Activated naive CD8-positive, alpha-beta T cell treated with anti-CD3 and anti-CD28 coated beads for 36 hours (primary cell): ENCODE data around the gene WDR1. TPM values are rescaled to one million over a fixed set of nuclear protein-coding genes. Genes with fewer than 3 reads are reported as not detected.
"Not testable (repeated sequence)": the region's sequence is repeated elsewhere in the genome, so short reads cannot be mapped to it uniquely, and the experiment has no call there.

ENCODE experiments used
- DNase-seq: peaks from one replicate; pipeline ENCODE4 v3.0.0; 2021
- H3K27ac Mint-ChIP-seq: one replicate; pipeline ENCODE4 v1.8.0; 2022; ENCODE audit warnings: mild to moderate bottlenecking, moderate library complexity, mixed read lengths
- H3K27me3 Mint-ChIP-seq: one replicate; pipeline ENCODE4 v1.8.0; 2022; ENCODE audit warnings: mild to moderate bottlenecking, mixed read lengths
- H3K36me3 Mint-ChIP-seq: one replicate; pipeline ENCODE4 v1.8.0; 2021; ENCODE audit warnings: mild to moderate bottlenecking, mixed read lengths
- H3K4me1 Mint-ChIP-seq: one replicate; pipeline ENCODE4 v1.8.0; 2021; ENCODE audit warnings: mixed read lengths
- H3K4me3 Mint-ChIP-seq: one replicate; pipeline ENCODE4 v1.8.0; 2022; ENCODE audit warnings: mild to moderate bottlenecking, moderate library complexity, mixed read lengths
- H3K9me3 Mint-ChIP-seq: one replicate; pipeline ENCODE4 v1.8.0; 2022; ENCODE audit warnings: mixed read lengths
- total RNA-seq, 2 experiments: library from RNA; stranded (reverse); gene quantifications; one replicate each; pipeline ENCODE4 v1.2.3, GENCODE V29; 2021

Gene WDR1
- total RNA-seq, 2 experiments from 2014 or later, result 372 to 385 TPM

DNA sequence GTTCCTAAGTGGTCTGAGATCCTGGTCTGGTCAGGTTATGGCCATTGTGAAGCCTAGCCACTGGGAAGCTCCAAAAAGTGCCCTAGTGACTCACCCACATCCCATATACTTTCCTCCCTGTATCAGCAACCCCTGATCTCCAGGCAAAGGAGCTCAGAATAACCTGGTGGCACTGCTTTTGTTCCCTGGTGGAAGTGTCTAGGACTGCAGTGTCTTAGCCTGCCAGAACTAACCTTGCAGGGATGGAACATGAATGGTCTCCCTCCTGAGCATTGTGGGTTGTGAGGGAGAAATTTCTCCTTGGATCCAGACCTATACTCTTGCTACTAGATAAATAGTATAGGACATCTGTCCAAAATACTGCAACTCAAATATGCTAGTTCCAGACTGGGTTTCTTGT lies 27.9 kb upstream of the WDR1 start:
- no peak for DNase-seq
- Mint-ChIP-seq H3K36me3 (no peaks in the 10 kb centered on the region), H3K4me3 (no peak overlapping the region), H3K4me1 (no peaks in the 10 kb centered on the region), H3K27me3 (no peaks in the 10 kb centered on the region), H3K27ac (no peak overlapping the region), H3K9me3 (no peaks in the 10 kb centered on the region)

DNA sequence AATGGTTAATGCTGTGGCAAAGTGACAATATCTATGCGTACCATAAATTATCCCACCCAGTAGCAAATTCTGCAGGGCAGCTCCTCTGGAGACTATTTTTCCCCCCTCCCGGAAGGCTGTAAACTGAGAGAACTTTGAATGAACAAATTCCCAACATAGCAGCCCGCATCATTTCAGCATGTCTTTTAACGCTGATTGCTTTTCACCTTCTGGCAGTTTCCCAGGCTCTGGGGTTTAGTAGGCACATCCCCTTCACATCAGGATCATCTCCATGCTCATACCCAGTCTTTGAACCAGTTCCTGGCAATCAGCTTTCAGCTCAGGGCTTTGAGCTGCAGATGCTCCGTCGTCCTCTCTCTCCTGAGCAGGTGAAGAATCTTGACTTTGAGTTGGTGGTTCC lies 26.6 kb upstream of the WDR1 start:
- Mint-ChIP-seq H3K4me3 (no peak overlapping the region), H3K9me3 (no peaks in the 10 kb centered on the region), H3K27me3 (no peaks in the 10 kb centered on the region), H3K4me1 (no peaks in the 10 kb centered on the region), H3K36me3 (no peaks in the 10 kb centered on the region), H3K27ac (no peak overlapping the region)
- DNase-seq, result no peak

DNA sequence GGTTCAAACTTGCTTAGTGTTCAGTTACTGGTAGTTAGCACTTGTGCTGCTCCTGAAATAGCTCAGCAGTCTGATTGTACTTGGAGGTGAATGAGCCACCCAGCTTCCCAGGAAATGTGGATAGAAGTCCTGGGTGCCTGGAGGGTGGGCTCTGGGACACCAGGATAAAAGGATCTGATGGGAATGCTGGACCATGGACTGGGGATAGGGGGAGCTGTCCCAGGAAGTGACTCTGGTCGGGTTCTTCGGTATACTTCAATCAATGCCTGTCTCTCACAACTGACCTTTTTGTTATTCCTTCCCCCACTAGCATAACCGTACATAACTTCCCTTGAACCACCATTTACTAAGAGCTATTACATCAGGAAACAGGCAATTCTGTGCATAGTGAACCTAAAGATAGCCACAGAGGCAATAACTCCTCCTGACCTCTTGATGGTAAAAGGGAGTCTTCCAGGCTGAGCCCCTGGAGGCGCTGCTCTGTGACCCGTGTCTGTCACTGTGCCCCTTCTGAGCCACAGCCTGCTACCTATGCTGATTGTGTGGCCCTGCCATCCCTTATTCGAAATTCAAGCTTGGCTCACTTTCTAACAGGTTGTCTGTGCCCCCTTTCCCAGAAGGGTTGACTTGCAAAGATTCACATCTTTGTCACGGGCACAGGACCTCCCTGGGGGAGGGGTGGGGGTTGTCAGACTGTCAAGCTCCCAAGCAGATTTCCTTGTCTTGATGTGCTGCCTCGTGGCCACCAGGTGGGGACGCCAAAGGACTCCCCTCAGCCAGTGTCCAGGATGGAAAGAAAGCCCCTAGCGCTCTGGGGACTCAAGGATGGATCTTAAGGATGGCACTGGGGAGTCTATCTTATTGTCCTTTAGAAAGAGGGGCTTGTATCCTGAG lies 24.5 kb upstream of the WDR1 start:
- Mint-ChIP-seq H3K4me1 (no peaks in the 10 kb centered on the region), H3K36me3 (no peaks in the 10 kb centered on the region)

DNA sequence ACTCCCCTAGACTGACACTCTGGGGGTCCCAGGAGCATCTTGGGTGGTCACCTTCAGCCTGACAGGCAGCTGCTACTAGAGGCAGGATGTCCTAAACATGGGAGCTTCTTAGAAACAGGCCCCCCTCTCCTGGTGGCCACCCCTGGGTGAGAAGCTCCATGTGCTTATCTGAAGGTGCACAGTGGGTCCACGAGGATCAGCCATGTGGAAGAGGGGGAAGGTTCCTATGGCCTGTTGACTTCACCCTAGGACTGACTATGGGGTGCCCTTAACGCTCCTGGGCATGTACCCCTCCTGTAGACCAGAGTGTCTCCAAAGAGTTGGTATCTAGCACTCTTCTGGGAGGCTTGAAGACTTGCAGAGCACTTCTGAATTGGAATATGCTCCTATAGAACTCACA lies 22.9 kb upstream of the WDR1 start:
- Mint-ChIP-seq H3K27me3 (no peaks in the 10 kb centered on the region), H3K9me3 (no peaks in the 10 kb centered on the region), H3K4me3 (no peak overlapping the region), H3K27ac (no peak overlapping the region), H3K36me3 (no peaks in the 10 kb centered on the region), H3K4me1 (no peaks in the 10 kb centered on the region)
- no peak for DNase-seq

More for the DNA sequence above, 24.5 kb upstream of the WDR1 start:
- H3K9me3 Mint-ChIP-seq, result no peaks in the 10 kb centered on the region
- no peaks in the 10 kb centered on the region for H3K27me3 Mint-ChIP-seq
- H3K4me3 Mint-ChIP-seq, result no peak overlapping the region
- no peak for DNase-seq
- H3K27ac Mint-ChIP-seq, result no peak overlapping the region

DNA sequence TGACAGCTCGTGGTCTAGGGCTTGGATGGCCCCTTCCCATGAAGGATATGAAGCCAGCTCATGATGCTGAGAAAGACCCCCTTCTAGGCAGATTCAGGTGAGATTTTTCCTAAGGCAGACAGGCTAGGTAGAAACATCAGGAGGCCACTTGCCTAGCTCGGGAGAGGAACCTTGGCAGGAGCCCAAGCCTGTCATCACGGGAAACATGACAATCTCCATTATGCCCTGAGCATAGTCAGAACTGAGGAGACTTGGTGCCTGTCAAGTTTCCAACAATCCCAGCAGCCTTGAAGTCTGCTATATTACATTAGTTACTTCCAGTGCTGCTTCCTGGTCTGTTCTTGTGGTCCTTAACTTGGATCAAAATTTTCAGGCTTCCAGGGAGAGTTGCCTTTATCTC lies 18.7 kb upstream of the WDR1 start:
- H3K4me3 Mint-ChIP-seq, result no peak overlapping the region
- no peaks in the 10 kb centered on the region for H3K36me3 Mint-ChIP-seq
- H3K27ac Mint-ChIP-seq, result no peak overlapping the region
- DNase-seq, result no peak
- H3K4me1 Mint-ChIP-seq, result no peaks in the 10 kb centered on the region
- H3K9me3 Mint-ChIP-seq, result peaks cover 2% of the 10 kb centered on the region
- no peaks in the 10 kb centered on the region for H3K27me3 Mint-ChIP-seq

DNA sequence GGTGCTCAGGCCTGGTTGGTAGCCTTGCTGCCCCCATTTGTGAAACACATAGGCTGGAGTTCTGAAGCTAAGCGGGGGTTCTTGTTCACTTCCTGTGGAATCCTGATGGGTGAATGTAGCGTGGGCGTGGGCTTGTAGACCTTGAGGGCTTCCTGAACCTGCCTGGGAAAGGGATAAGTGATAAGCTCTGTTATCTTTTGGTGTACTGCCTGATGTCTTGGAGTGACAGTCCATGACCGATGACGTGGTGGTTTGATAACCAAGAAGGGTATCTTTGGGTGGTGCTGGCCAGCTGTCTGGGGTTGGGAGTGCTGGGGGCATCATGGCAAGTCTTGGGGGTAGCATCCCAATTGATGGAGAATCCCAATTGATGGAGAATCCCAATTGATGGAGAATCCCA lies 17.5 kb upstream of the WDR1 start:
- Mint-ChIP-seq H3K27me3 (no peaks in the 10 kb centered on the region), H3K4me3 (no peak overlapping the region), H3K36me3 (no peaks in the 10 kb centered on the region), H3K27ac (no peak overlapping the region), H3K9me3 (peaks cover 2% of the 10 kb centered on the region), H3K4me1 (peaks cover 3% of the 10 kb centered on the region)
- DNase-seq, result no peak

DNA sequence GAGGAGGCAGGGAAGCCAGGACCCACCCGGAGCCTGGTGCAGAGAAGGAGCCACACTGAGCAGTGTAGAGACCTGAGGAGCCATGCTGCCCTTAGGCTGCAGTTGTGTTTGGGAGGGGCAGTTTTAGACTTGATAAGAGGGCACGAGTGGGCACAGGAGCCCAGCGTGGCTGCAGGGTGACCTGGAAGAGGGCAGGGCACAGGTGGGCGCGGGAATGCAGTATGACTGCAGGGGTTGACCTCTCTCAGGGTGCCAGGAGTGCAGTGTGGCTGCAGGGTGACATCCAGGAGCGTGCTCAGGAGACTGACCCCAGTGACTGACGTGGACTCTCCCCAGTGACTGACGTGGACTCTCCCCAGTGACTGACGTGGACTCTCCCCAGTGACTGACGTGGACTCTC lies 14.6 kb upstream of the WDR1 start:
- H3K27ac Mint-ChIP-seq, result no peak overlapping the region
- H3K4me3 Mint-ChIP-seq, result no peak overlapping the region
- H3K27me3 Mint-ChIP-seq, result no peaks in the 10 kb centered on the region
- H3K4me1 Mint-ChIP-seq, result peaks cover 5% of the 10 kb centered on the region
- DNase-seq, result no peak
- peaks cover 2% of the 10 kb centered on the region for H3K9me3 Mint-ChIP-seq
- H3K36me3 Mint-ChIP-seq, result no peaks in the 10 kb centered on the region

DNA sequence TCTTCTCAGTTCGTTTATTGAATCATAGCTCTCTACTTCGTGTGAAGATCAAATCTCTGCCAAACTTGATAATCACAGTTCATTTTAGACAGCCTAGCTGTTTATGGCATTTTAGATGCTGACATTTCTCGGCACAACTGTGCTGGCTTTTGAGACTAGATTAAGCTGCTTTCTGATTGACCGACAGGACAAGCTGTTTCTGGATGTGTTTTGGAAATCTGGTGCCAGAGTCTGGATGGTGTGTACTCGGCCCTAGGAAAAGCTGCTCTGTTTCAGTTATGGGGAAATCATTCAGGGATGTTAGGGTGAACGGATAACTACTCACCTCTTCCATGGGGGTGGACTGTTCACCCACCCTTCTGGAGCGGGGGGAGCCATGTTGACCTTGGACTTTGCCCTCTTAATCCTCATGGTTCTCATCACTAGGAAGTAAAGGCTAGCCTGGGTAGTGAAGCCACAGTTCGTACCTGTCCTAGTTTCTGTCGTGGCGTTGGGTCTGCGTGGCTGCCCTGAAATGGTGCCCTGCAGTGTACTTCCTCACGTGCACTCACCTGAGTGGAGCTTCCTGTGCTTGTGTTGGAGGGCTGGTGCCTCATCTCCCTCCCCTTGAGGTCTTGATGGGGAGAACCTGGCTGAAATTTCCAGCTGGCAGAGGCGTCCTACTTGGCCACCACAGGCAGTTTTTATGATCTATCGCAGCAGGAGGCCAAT lies 13.7 kb upstream of the WDR1 start:
- Mint-ChIP-seq H3K9me3 (peaks cover 2% of the 10 kb centered on the region), H3K4me3 (no peak overlapping the region), H3K4me1 (peaks cover 5% of the 10 kb centered on the region), H3K36me3 (no peaks in the 10 kb centered on the region), H3K27me3 (no peaks in the 10 kb centered on the region), H3K27ac (no peak overlapping the region)
- DNase-seq, result no peak

DNA sequence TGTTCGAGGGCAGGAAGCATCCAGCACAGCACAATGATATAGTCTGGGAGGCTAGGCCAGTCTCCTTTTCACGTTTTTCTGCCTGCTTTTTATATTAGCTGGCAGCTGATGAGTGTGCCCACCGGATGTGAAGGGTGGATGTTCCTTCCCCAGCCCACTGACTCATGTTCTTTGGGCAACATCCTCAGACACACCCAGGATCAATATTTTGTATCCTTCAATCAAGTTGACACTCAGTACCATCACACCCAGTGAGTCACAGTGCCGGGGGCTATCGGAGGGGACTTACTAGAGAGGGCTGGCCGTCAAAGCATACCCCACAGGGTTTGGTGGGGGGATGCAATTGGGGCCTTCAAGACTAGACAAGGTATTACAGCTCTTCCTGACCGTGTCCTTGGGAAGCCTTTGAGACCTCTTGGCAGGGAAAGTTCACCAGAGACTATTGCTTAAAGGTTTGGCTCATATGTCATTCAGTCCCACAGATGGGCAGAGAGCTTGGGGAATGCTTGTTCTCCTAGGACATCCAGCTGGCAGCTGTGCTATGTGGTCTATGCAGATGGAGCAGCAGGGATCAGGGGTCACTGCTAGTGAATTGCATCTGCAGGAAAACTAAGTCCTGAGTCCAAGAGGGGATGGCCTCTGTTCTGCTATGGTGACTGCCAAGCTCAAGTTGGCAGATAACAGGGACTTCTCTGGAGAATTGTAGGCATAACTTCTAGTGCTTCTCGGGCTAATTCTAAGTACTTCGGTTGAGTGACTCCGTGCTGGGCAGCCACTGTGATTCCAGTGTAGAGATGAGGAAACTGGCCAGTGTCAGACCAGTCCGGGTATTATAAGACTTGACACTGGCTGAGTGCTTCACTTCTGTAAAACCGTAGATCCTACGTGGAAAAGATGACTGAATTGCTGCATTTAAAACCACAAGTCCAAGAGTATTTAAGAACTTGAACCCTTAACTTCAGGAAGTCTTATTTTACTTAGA lies 12.9 kb upstream of the WDR1 start:
- no peak for DNase-seq
- H3K36me3 Mint-ChIP-seq, result no peaks in the 10 kb centered on the region
- peaks cover 2% of the 10 kb centered on the region for H3K9me3 Mint-ChIP-seq
- H3K4me3 Mint-ChIP-seq, result no peak overlapping the region
- no peak overlapping the region for H3K27ac Mint-ChIP-seq
- H3K27me3 Mint-ChIP-seq, result no peaks in the 10 kb centered on the region
- H3K4me1 Mint-ChIP-seq, result peaks cover 13% of the 10 kb centered on the region

DNA sequence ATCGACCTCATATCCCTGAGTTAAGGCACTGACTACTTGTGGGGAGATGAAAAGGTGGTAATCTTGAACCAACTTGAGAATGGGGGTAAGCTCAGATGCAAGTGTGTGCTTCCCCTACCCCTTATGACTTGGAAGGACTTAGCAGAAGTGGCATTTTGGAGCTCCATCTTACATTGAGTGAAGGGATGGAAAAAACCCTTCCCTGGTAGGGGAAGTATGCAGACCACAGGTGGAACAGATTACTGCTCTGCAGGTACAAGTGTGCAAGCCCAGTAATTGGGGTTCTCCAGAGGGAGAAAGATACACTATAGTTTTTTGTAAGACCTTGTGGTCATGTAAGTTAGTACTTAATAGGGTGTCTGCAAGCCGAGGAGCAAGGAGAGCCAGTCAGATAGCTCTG lies 12.2 kb upstream of the WDR1 start:
- no peak for DNase-seq
- Mint-ChIP-seq H3K4me3 (no peak overlapping the region), H3K9me3 (peaks cover 2% of the 10 kb centered on the region), H3K36me3 (no peaks in the 10 kb centered on the region), H3K4me1 (peaks cover 20% of the 10 kb centered on the region), H3K27ac (no peak overlapping the region), H3K27me3 (no peaks in the 10 kb centered on the region)

DNA sequence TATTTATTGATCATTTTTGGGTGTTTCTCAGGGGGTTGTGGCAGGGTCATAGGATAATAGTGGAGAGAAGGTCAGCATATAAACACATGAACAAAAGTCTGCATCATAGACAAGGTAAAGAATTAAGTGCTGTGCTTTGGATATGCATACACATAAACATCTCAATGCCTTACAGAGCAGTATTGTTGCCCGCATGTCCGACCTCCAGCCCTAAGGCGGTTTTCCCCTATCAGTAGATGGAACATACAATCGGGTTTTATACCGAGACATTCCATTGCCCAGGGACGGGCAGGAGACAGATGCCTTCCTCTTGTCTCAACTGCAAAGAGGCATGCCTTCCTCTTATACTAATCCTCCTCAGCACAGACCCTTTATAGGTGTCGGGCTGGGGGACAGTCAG lies 10.9 kb upstream of the WDR1 start:
- H3K4me1 Mint-ChIP-seq, result peaks cover 33% of the 10 kb centered on the region
- not testable (repeated sequence) for H3K27me3 Mint-ChIP-seq, H3K27ac Mint-ChIP-seq, H3K4me3 Mint-ChIP-seq, H3K9me3 Mint-ChIP-seq, DNase-seq, H3K36me3 Mint-ChIP-seq

DNA sequence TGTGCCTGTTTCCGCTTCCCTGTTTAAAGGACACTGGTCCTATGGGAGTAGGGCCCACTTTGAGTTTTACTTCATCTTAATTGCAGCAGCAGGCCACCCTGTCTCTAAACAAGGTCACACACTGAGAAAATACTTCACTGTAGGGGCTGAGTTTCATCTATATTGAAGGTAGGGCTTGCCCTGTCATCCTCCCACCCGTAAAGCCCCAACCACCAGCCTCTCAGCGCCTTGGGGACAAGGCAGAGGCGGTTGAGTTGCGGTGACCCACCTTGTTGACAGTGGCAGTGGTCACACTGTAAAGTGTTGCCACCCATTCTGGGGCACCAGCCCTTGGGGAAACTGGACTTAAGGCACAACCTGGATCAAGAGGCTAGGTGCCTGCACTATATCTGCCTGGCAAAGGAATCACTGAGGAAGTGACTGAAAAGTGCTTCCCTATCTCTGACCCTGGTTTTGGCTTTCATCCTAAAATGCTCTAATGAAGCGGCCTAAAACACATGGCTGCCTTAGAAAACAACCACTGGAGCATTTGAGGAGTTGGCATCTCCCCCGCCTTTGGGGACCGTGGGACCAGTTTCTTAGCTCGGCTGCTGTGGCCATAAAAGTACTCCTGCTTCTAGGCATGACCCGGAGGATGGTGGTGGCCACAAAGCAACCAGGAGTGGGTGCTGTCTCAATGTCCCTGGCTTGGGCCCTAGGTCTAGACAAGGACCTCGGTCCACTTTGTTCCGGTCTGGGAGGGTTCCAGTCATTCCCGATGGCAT lies 7.8 kb upstream of the WDR1 start:
- DNase-seq, result no peak
- Mint-ChIP-seq H3K36me3 (no peaks in the 10 kb centered on the region), H3K4me1 (peaks cover 53% of the 10 kb centered on the region), H3K27me3 (no peaks in the 10 kb centered on the region), H3K9me3 (no peaks in the 10 kb centered on the region), H3K4me3 (peak overlapping the region; percentile 23), H3K27ac (peak overlapping the region; percentile 75)

DNA sequence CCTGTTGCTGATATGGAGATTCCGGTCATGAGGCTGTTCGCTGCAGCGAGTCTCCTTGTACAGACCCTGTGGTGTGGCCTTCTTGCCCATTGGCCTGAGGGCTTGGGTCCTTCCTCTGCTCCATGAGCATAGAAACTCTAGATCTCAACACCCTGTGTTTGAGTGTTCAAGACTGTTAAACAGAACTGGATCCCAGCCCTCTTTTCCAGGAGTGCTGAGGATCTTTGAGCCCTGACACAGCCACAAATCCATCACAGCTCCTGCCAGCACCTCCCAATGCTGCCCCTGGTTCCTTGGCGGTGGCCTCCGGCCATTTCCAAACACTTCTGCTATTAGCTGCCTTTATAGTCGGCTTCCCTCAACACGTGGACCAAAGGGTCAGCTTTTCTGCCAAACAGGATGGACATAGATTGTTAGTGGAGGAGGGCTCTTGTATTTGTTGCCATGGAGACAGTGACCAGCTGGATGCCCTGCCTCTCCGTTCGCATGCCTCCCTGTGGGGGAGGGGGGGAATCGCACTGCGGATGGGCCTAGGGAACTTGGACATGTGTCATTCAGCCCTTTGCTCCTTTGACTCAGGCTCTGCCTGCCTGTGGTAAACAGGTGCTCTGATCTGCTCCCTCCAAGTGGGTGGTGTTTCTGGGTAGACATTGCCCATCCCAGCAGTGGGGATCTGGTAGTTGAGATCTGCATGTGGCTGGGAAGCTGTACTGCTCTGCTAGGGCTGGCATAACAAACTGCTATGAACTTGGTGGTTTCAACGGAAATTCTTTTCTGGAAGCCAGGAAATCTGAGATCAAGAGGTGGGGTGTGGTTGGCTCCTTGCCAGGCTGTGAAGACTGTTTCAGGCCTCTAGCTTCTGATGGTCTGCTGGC lies 6.9 kb upstream of the WDR1 start:
- H3K27ac Mint-ChIP-seq, result peak overlapping the region; percentile 75
- no peaks in the 10 kb centered on the region for H3K36me3 Mint-ChIP-seq
- peak; percentile 33 for DNase-seq
- H3K27me3 Mint-ChIP-seq, result no peaks in the 10 kb centered on the region
- H3K4me3 Mint-ChIP-seq, result peak overlapping the region; percentile 19
- H3K9me3 Mint-ChIP-seq, result no peaks in the 10 kb centered on the region
- H3K4me1 Mint-ChIP-seq, result peaks cover 60% of the 10 kb centered on the region
